Neuron (in vitro differentiated cells): ENCODE data around the gene DYRK1B.

Experiments
- H2AFZ ChIP-seq: one replicate; pipeline ENCODE4 v1.6.1; 2013; ENCODE audit warnings: low read depth, mild to moderate bottlenecking, inconsistent platforms, low read length, moderate library complexity
- H3K27me3 ChIP-seq: one replicate; pipeline ENCODE4 v1.6.1; 2013; ENCODE audit warnings: low read length; ENCODE audit not compliant: insufficient read depth
- H3K36me3 ChIP-seq: one replicate; pipeline ENCODE4 v1.6.1; 2013; ENCODE audit warnings: low read length; ENCODE audit not compliant: insufficient read depth
- H3K4me1 ChIP-seq: one replicate; pipeline ENCODE4 v1.6.1; 2013; ENCODE audit warnings: low read length; ENCODE audit not compliant: insufficient read depth
- H3K4me3 ChIP-seq: 2 replicates; pipeline ENCODE4 v1.5.1; 2013; ENCODE audit warnings: mild to moderate bottlenecking, low read length, moderate library complexity
- H3K9me3 ChIP-seq: one replicate; pipeline ENCODE4 v1.6.1; 2013; ENCODE audit warnings: low read length

DYRK1B gene

GRCh38 chr19:39833160-39833463 lies 850 bp downstream of the DYRK1B start:
- H3K36me3 ChIP-seq, result peaks cover 72% of the 10 kb centered on the region

GRCh38 chr19:39832341-39833083 lies 1.4 kb downstream of the DYRK1B start:
- Histone ChIP-seq H3K4me3 (peak overlapping the region; percentile 66), H3K9me3 (no peaks in the 10 kb centered on the region)

More at GRCh38 chr19:39833160-39833463, 850 bp downstream of the DYRK1B start:
- no peaks in the 10 kb centered on the region for H3K27me3 ChIP-seq
- no peaks in the 10 kb centered on the region for H3K9me3 ChIP-seq
- H2AFZ ChIP-seq, result no peak overlapping the region
- peak overlapping the region; percentile 66 for H3K4me3 ChIP-seq
- peaks cover 25% of the 10 kb centered on the region for H3K4me1 ChIP-seq

GRCh38 chr19:39831679-39832078 lies 2.3 kb downstream of the DYRK1B start:
- Histone ChIP-seq H3K4me1 (peaks cover 25% of the 10 kb centered on the region), H3K9me3 (no peaks in the 10 kb centered on the region), H3K36me3 (peaks cover 70% of the 10 kb centered on the region), H3K4me3 (peak overlapping the region; percentile 66), H3K27me3 (no peaks in the 10 kb centered on the region), H2AFZ (no peak overlapping the region)

More at GRCh38 chr19:39832341-39833083, 1.4 kb downstream of the DYRK1B start:
- no peak overlapping the region for H2AFZ ChIP-seq
- no peaks in the 10 kb centered on the region for H3K27me3 ChIP-seq
- H3K36me3 ChIP-seq, result peaks cover 72% of the 10 kb centered on the region
- peaks cover 25% of the 10 kb centered on the region for H3K4me1 ChIP-seq

GRCh38 chr19:39830847-39831246 lies 3.1 kb downstream of the DYRK1B start:
- Histone ChIP-seq H3K36me3 (peaks cover 70% of the 10 kb centered on the region), H3K4me3 (no peak overlapping the region), H3K9me3 (no peaks in the 10 kb centered on the region), H2AFZ (no peak overlapping the region), H3K27me3 (no peaks in the 10 kb centered on the region), H3K4me1 (peaks cover 25% of the 10 kb centered on the region)

GRCh38 chr19:39830406-39830805 lies 3.6 kb downstream of the DYRK1B start:
- Histone ChIP-seq H3K36me3 (peaks cover 70% of the 10 kb centered on the region), H2AFZ (no peak overlapping the region), H3K27me3 (no peaks in the 10 kb centered on the region), H3K4me3 (no peak overlapping the region), H3K4me1 (peaks cover 28% of the 10 kb centered on the region), H3K9me3 (no peaks in the 10 kb centered on the region)

GRCh38 chr19:39829702-39830275 lies 4.2 kb downstream of the DYRK1B start:
- H3K36me3 ChIP-seq, result peaks cover 66% of the 10 kb centered on the region
- H3K27me3 ChIP-seq, result no peaks in the 10 kb centered on the region
- peaks cover 33% of the 10 kb centered on the region for H3K4me1 ChIP-seq
- no peaks in the 10 kb centered on the region for H3K9me3 ChIP-seq
- no peak overlapping the region for H2AFZ ChIP-seq
- H3K4me3 ChIP-seq, result no peak overlapping the region

GRCh38 chr19:39828654-39829032 lies 5.3 kb downstream of the DYRK1B start:
- no peaks in the 10 kb centered on the region for H3K27me3 ChIP-seq
- peaks cover 61% of the 10 kb centered on the region for H3K36me3 ChIP-seq

GRCh38 chr19:39828015-39828653 lies 5.8 kb downstream of the DYRK1B start:
- Histone ChIP-seq H3K27me3 (no peaks in the 10 kb centered on the region), H2AFZ (no peak overlapping the region), H3K9me3 (no peaks in the 10 kb centered on the region), H3K4me1 (peaks cover 36% of the 10 kb centered on the region), H3K36me3 (peaks cover 61% of the 10 kb centered on the region), H3K4me3 (no peak overlapping the region)

More at GRCh38 chr19:39828654-39829032, 5.3 kb downstream of the DYRK1B start:
- Histone ChIP-seq H2AFZ (no peak overlapping the region), H3K4me1 (peaks cover 33% of the 10 kb centered on the region), H3K4me3 (no peak overlapping the region), H3K9me3 (no peaks in the 10 kb centered on the region)

- Histone ChIP-seq H3K27me3 (no peaks in the 10 kb centered on the region), H3K4me1 (peaks cover 30% of the 10 kb centered on the region), H2AFZ (no peak overlapping the region), H3K4me3 (no peak overlapping the region), H3K9me3 (no peaks in the 10 kb centered on the region), H3K36me3 (peaks cover 67% of the 10 kb centered on the region)
Measured at GRCh38 chr19:39827216-39827615, 6.7 kb downstream of the DYRK1B start.

- Histone ChIP-seq H3K9me3 (no peaks in the 10 kb centered on the region), H3K36me3 (peaks cover 67% of the 10 kb centered on the region), H3K4me3 (no peak overlapping the region), H3K4me1 (peaks cover 22% of the 10 kb centered on the region), H2AFZ (no peak overlapping the region), H3K27me3 (no peaks in the 10 kb centered on the region)
Measured at GRCh38 chr19:39826311-39826945, 7.5 kb downstream of the DYRK1B start.

- H3K4me3 ChIP-seq, result no peak overlapping the region
- peaks cover 59% of the 10 kb centered on the region for H3K36me3 ChIP-seq
- H3K9me3 ChIP-seq, result no peaks in the 10 kb centered on the region
- no peaks in the 10 kb centered on the region for H3K27me3 ChIP-seq
- no peak overlapping the region for H2AFZ ChIP-seq
- H3K4me1 ChIP-seq, result peaks cover 20% of the 10 kb centered on the region
Measured at GRCh38 chr19:39825531-39826076, 8.4 kb downstream of the DYRK1B start.

GRCh38 chr19:39825093-39825463 lies 8.9 kb downstream of the DYRK1B start:
- H2AFZ ChIP-seq, result no peak overlapping the region
- H3K4me1 ChIP-seq, result peaks cover 20% of the 10 kb centered on the region
- H3K36me3 ChIP-seq, result peaks cover 54% of the 10 kb centered on the region
- H3K9me3 ChIP-seq, result no peaks in the 10 kb centered on the region
- no peaks in the 10 kb centered on the region for H3K27me3 ChIP-seq
- no peak overlapping the region for H3K4me3 ChIP-seq
